Limb (tissue), 2 donors: ENCODE results near the gene PAQR9.

ENCODE experiments used
- DNase-seq, 2 donors: peaks; one replicate each; pipeline ENCODE4 v3.0.0-alpha.2; 2016; ENCODE audit errors: extremely low spot score in 2 of 2

The PAQR9 gene

DNA sequence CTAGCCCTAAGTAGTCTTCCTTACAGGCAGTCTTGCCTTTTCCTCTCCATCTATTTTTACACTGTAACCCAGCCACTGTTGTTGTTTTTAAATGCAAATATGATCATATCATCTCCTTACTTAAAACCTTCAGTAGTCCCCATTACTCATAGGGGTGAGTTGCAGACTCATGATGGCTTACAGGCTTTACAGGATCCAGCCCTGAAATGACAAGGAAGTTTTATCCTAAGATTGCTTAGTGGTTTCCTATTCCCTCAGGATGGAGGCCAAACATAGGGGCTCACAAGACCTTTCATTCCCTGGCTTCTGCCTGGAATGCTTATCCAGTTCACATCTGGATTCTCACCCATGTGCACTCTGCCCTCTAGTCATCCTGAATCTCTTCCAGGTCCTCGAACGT, 46.9 kb downstream of the PAQR9 start:
- no peak for DNase-seq

DNA sequence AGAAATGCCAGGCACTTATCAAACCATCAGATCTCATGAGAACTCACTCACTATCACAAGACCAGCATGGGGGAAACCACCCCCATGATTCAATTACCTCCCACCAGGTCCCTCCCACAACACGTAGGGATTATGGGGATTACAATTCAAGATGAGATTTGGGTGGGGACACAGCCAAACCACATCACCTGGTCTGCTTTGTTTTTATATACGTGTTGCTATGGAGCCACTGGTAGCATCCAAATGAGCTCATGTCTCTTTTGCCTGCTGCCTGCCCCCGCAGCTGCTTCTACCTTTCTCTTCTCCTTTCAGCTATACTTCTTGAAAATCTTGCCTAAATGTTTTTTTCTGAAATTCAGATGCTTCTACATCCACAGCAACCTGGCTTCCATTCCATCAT, 47.8 kb downstream of the PAQR9 start:
- DNase-seq = no peak

DNA sequence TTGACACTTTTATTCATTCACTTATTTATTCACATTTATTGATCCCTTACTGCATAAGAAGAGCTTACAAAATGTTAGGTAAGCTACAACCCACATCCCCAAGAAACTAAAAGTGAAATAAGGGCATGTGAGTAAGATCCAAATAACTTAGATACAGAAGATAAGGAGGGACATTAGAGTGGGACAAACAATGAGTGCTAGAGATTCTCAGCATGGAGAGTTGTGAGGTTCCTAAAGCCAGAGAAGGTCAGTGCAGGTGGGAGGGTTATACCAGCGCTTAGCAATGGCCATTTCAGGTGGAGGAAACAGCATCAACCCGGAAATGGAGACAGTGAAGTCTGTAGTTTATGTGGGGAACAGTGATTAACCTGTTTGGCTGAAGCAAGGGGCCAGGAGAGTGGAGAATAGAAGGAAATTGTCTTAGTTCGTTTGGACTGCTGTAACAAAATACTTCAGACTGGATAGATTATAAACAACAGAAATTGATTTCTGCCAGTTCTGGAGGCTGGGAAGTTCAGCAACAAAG, 49.1 kb downstream of the PAQR9 start:
- DNase-seq = no peak

DNA sequence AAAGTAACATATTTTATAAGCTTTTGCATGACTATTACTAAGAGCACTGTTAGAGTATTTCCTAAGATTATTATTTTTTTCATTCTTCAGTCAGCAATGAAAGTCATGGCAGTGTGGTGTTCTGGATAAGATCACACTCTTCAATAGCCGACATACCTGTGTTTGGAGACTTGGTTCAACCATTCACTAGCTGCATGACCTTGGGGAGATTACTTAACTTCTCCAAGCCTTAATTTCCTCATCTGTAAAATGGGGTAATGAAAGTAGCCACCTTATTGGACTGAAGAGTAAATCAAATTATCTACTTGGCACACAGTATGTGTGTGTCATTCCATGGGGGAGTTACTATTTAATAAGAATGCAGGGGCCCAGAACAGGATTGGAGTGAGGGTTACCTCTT, 50.0 kb downstream of the PAQR9 start:
- no peak for DNase-seq

DNA sequence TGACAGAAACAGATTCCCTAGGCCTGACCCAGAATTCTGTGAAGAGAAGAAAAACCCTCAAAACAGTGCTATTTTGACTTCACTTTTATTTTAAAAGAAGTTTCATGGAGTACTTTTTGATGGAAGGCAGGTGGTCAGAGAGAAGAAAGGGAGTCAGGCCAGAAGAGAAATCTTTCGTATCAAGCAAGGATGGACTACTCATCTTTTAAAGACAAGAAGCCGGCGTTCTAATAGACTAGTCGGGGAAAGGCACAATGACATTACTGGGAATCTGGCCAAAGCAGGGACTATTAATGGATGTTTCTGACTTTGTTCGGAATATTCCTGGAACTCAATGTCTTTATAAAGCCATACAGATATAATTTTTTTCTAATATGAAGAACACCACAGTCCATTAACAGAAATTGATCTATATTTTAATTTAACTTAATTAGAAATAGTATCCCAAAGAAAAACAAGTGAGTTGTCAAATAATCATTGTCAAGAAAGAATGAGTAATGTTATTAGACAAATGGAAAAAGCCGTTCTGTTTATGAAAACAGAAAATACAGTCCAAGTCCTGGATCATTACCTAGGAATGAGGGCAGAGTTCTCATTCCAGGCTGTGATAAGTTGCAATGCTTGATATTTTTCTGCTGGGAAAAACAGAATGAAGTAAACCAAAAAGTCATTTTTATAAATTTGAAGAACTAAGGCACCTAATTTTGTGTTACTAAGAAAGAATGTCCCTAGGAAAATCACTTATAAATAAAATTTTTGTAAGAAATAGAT, 50.9 kb downstream of the PAQR9 start:
- DNase-seq = no peak
